HG03342 (cell line): ENCODE results near the gene BLOC1S4.

Source experiments
- ATAC-seq: cut with Tn5 transposase; IDR thresholded peaks from one replicate; pipeline ENCODE4 v1.9.1; 2021; ENCODE audit warnings: mild to moderate bottlenecking, moderate library complexity; ENCODE audit not compliant: unreplicated experiment

Gene BLOC1S4

DNA sequence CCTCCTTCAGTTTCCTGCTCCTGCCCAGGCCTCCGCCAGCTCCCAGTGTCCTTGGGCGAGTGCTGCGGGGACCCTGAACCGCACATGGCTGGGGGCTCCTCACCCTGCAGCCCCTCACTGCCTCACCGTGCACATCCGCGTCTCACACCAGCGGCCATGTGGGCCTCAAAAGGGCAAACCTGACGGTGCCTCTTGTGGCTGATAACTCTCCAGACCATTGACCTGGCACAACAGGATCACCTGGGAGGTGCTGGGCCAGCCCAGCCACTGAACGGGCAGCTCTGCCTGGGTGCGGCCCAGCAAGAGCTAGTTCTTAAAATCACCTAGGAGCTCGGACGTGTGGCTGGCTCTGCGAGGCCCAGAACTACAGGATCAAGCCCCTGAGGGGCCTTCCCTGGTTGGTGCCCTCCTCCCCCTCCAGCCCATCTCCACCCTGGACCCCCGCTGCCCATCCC lies 26.4 kb upstream of the BLOC1S4 start:
- ATAC-seq: no peak

GRCh38 chr4:6692379-6692778 lies 23.6 kb upstream of the BLOC1S4 start:
- ATAC-seq: no peak

- no peak for ATAC-seq
These were observed 23.2 kb upstream of the BLOC1S4 start for GRCh38 chr4:6692806-6693205.

DNA sequence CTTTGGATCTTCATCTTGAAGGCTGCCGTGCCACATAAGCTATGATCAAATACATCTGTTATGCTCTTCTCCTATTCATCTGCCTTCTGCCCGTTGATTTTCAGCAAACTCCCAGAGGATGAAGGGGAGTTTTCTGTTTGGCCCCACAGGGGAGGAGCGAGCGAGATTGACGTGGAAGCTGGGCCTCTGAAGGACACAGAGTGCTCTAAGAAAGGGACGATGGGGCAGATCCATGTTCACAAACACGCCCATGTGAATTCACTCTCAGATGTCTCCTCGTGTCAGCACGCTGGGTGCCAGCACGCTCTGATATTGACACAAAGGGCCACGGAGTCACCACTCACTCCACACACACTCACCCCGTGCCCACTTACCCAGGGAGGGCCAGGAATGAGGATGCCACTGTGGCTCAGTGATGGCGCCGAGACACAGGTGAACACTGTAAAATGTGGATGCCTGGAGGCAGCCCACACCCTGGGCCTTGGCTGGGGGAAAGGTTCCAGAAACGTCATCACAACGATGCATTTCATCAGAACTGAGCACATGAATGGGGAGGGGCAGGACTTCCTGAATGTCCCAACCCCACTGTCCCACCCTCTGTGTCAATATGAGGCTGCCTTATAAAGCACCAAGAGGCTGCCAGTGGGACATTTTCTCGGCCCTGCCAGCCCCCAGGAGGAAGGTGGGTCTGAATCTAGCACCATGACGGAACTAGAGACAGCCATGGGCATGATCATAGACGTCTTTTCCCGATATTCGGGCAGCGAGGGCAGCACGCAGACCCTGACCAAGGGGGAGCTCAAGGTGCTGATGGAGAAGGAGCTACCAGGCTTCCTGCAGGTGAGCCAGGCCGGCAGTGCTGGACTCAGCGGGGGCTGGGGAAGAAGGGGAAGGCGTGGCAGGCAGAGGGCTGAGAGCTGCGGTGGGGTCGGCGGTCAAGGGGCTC lies 22.5 kb upstream of the BLOC1S4 start, which contains the start of gene S100P:
Gene S100P, plus strand, starts transcription at position 648 of the 946 bp plus-strand sequence. Its CDS starts 55 bp downstream, at position 703.
- no peak for ATAC-seq

GRCh38 chr4:6694177-6694901 lies 21.6 kb upstream of the BLOC1S4 start:
- no peak for ATAC-seq

DNA sequence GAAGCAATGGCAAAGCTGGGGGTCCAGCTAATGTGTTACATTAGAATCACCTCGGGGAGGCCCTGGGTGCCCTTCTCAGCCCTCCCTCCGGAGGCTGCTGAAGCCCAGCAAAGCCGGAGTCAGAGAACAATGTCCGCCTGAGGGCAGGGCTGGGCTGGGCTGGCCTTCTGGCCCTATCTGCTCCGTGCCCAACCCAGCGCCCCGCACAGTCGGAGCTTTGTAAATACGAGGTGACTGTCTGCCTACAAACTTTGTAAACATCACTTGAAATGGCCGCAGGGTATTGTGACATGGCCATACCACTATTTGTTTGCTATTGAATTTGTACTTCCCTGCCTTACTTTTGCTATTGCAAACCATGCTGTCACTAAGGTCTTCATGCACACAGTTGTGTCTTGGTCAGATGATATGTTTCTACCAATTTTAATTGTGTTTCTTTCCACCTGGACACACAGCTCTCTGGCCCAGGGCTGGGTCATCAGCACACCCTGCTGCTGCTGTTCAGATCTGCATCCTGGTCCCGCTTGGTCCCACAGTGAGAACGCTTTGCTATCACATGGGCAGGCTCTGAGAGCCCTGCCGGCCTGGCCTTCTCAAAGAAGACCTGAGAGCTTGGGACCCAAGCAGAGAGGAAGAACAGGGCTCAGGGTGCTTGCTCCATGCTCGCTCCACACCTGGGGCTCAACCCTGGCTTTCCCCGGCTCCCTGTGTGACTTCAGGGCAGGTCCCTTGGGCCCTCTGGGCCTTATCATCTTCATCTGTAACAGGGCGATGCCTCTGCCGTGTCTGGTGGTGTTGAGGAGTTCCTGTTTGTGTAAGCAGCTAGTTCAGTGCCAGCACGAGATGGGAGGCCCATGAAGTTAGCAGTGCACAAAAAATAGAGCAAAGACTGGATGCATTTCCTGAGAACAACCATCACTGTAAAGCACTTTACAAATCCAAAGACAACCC lies 20.0 kb upstream of the BLOC1S4 start:
- ATAC-seq: no peak

GRCh38 chr4:6696611-6697010 lies 19.4 kb upstream of the BLOC1S4 start:
- no peak for ATAC-seq

- no peak for ATAC-seq
These were observed 18.8 kb upstream of the BLOC1S4 start for GRCh38 chr4:6697131-6697530.

- no peak for ATAC-seq
These were observed 16.6 kb upstream of the BLOC1S4 start for GRCh38 chr4:6699388-6699787.

DNA sequence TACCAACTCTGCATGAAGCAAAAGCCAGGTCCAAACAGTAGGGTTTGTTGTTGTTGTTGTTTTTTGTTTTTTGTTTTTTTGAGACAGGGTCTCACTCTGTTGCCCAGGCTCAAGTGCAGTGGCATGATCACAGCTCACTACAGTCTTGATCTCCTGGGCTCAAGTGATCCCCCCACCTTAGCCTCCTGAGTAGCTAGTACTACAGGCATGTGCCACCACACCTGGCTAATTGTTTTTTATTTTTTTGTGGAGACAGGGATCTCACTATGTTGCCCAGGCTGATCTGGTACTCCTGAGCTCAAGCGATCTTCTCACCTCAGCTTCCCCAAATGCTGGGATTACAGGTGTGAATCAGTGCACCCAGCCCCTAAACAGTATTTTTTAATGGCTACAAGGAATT lies 16.1 kb upstream of the BLOC1S4 start:
- no peak for ATAC-seq

DNA sequence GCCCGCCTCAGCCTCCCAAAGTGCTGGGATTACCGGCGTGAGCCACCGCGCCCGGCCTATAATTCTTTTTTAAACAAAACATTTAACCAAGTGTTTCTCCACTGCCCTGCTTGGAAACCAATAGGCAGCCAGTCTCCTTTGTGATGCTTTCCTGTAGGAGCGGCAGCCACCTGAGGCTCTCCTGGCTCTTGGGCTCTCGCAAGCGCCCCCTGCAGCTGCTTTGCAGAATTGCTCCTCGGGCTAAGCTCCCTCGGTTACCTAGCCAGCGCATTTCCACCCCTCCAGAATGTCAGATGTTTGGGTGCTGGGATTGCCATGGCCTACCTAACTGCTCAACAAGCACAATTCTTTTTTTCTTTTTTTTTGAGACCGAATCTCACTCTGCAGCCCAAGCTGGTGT lies 14.6 kb upstream of the BLOC1S4 start:
- ATAC-seq: no peak

DNA sequence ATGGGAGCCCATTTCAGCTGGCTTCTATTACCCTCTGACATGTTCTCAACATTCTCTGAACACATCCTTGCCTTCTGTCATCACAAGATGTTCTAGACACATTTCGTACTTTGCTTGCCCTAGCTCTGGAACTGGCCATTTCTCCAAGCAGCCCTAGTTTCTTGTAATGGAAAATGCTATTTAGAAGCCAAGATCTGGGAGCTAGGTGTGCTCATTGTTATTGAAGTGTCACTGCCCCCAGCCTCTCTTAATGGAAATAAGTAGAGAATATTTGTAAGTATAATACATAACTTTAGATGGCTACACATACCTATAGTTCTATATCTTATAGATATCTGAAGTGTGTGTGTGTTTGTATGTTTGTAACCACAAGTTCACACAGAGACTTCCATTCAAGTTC lies 13.2 kb upstream of the BLOC1S4 start:
- no peak for ATAC-seq

GRCh38 chr4:6703786-6704185 lies 12.2 kb upstream of the BLOC1S4 start:
- no peak for ATAC-seq

- ATAC-seq: no peak
These were observed 10.3 kb upstream of the BLOC1S4 start for GRCh38 chr4:6705646-6706045.

DNA sequence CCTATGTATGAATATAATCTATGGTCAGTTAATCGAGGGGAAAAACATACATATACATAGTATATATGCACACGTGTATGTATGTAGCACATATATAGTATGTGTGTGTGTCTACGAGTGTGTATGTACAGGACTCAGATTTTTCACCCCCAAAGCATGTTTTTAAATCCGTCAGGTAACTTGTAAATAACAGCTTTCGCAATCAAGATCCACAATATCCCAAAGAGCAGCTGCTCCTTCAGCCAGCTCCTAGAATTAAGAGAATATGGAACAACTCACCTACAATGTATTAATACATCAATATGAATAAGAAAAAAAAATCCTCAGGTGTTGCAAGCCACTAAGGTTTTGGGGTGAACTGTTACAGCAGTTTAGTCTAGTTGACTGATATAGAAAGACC lies 9.8 kb upstream of the BLOC1S4 start:
- ATAC-seq: no peak

DNA sequence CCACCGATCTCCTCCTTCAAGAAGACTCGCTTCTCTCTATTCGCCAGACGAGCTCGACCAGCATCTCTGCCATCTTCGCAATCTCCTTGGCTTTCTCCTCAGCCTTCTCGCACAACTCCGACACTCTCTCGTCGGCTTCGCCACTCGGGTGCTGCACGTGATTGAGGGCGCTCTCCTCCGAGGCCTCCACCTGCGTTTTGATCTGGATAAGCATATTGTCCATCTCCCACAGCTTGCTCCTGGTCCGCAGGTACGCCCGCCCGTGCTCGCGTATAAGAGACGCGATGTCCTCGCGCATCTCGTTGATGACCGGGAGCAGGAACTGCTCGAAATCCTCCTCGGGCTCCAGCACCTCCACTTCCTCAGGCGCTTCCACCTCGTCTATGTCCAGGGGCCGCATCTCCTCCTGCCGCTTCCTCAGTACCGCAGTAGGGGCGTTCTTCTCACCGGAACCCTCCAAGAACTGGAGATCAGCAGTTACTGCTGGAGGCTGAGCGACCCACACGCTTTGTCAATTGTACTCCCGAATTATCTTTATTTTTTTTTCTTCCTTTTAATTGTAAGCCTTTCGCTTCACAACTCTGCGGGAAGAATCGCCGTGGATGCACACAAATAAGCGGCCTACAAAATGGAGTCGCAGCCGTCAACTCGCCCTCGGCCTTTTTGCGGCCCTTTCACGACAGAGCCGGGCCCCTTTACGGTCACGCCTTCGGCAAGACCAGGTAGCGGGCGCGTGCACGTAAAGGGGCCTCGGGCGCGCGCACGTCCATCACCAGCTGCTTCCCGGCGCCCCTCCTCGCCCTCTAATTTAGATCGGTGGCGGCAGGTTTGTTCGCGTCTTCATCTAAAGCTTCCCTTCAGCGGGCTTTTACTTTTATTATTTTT lies 6.5 kb upstream of the BLOC1S4 start, which contains the start of gene MRFAP1L1:
Gene MRFAP1L1, minus strand, starts transcription at position 636 of the 885 bp plus-strand sequence. Its CDS starts 236 bp downstream, at position 400.
- peak; percentile 62 for ATAC-seq

DNA sequence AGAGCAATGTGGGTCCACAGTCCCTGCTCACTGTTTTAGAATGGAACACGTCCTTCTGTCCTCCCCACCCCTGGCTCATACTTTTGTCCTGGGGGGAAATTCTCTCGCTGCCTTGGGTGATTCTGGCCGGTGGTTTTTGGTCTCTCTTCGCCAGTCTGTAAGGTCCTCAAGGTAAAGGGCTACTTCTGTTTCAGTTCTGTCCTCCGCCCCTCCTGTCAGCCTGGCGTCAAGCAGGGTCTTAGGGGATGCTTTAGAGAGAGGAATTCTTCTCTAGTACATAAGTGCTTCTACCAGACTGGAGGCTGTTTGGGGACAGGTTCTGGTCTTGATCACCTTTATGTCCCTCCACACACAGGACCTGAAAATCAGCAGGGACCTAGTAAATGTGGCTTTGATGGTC lies 5.7 kb upstream of the BLOC1S4 start:
- no peak for ATAC-seq

GRCh38 chr4:6710996-6711395 lies 5.0 kb upstream of the BLOC1S4 start:
- ATAC-seq: no peak

DNA sequence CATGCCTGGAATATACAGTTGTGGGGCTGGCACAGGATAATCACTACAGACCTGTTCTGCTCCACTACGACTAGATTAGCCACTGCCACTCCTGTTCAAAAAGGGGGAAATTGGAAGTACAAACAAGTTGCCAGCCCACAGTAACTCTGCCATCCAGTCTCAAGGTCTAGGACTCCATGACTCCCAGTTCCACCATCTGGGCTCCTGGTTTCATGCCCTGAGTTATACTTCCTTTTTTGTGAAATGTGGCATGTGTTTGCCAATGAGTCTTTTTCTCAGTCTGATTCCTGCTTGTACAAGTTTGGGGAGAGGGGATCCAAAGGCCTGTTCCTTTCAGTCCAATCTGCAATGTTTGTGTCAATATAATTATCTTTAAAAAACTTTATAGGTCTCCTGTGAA lies 1.0 kb upstream of the BLOC1S4 start:
- ATAC-seq: no peak

DNA sequence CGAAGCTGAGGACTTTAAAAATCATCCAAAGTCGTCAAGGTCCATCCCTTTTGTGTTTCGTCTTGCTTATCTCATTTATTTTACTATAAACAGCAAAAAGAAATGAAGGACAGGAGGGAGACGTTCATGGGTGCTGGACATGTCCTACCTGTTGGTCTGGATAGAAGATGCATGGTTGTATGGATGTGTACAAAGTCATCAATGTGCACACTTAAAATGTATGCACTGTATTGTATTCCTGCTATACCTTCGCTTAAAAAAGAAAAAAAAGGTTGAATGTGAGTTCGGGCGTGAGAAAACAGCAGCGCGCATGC lies 313 bp upstream of the BLOC1S4 start:
- ATAC-seq: no peak
